ENCODE results near the gene CREBBP.

- TF ChIP-seq EZH2 (IDR thresholded peaks at IDR 0.05; ENCODE audit: insufficient read depth, low read length) (no peak), CTCF (IDR thresholded peaks at IDR 0.05; ENCODE audit: insufficient read depth, low read depth, low read length) (no peak)
Observed at GRCh38 chr16:3770530-3770929, 110.0 kb downstream of the CREBBP start.

All from astrocyte (in vitro differentiated cells and primary cell).